Measurements from ENCODE around the gene MYO3B. TPM values are rescaled to one million over a fixed set of nuclear protein-coding genes. Genes with fewer than 3 reads are reported as not detected.

MYO3B gene
- total RNA-seq, 1 experiment from 2014 or later, result not detected

GRCh38 chr2:170222298-170222697, 44.4 kb downstream of the MYO3B start:
- peak overlapping the region; percentile 99 for H3K27ac Mint-ChIP-seq (ENCODE audit: low read depth, unreplicated experiment)
- H3K9me3 Mint-ChIP-seq (ENCODE audit: unreplicated experiment), result no peaks in the 10 kb centered on the region
- H3K36me3 Mint-ChIP-seq (ENCODE audit: insufficient read depth, unreplicated experiment), result peaks cover 4% of the 10 kb centered on the region
- TF ChIP-seq CTCF (IDR thresholded peaks at IDR 0.05; ENCODE audit: unreplicated experiment), result no peak
- BruUV-seq (replicated peaks), result no TSS peak
- CTCF ChIA-PET, result interaction anchor here (0.6 to 3.7 kb wide), 2 partner anchors 9 to 127 kb away, joined by 3 to 14 read pairs; no protein-coding TSS in a partner anchor
- peak; percentile 5 for DNase-seq (ENCODE audit: unreplicated experiment)
- no peaks in the 10 kb centered on the region for H3K27me3 Mint-ChIP-seq (ENCODE audit: insufficient read depth, unreplicated experiment)
- peak overlapping the region; percentile 60 for H3K4me3 Mint-ChIP-seq (ENCODE audit: unreplicated experiment)
- POLR2A ChIA-PET, result interaction anchor here (1.1 to 2.5 kb wide), 3 partner anchors 49 to 707 kb away, joined by 3 to 7 read pairs (median 3); partner anchors contain the start of gene GORASP2
- H3K4me1 Mint-ChIP-seq (ENCODE audit: insufficient read depth, unreplicated experiment), result peaks cover 16% of the 10 kb centered on the region
- intact Hi-C loops (cut with micrococcal nuclease), result no loop called here

- Mint-ChIP-seq H3K27me3 (ENCODE audit: insufficient read depth, unreplicated experiment) (no peaks in the 10 kb centered on the region), H3K4me3 (ENCODE audit: unreplicated experiment) (no peak overlapping the region), H3K27ac (ENCODE audit: low read depth, unreplicated experiment) (peak overlapping the region; percentile 99), H3K9me3 (ENCODE audit: unreplicated experiment) (no peaks in the 10 kb centered on the region), H3K36me3 (ENCODE audit: insufficient read depth, unreplicated experiment) (peaks cover 4% of the 10 kb centered on the region), H3K4me1 (ENCODE audit: insufficient read depth, unreplicated experiment) (peaks cover 16% of the 10 kb centered on the region)
- ChIA-PET POLR2A (interaction anchor here (2.5 kb wide), 1 partner anchor 61 kb away, joined by 7 read pairs; no protein-coding TSS in a partner anchor), CTCF (interaction anchor here (0.6 to 3.7 kb wide), 2 partner anchors 9 to 128 kb away, joined by 3 to 14 read pairs; no protein-coding TSS in a partner anchor)
- DNase-seq (ENCODE audit: unreplicated experiment), result no peak
- no TSS peak for BruUV-seq (replicated peaks)
- intact Hi-C loops (cut with micrococcal nuclease), result no loop called here
- TF ChIP-seq CTCF (IDR thresholded peaks at IDR 0.05; ENCODE audit: unreplicated experiment), result no peak
Observed at GRCh38 chr2:170222842-170223241, 44.9 kb downstream of the MYO3B start.

- ChIA-PET POLR2A (no interaction called here), CTCF (interaction anchor here (0.6 to 1.6 kb wide), 2 partner anchors 11 to 587 kb away, joined by 3 to 5 read pairs; no protein-coding TSS in a partner anchor)
- Mint-ChIP-seq H3K4me1 (ENCODE audit: insufficient read depth, unreplicated experiment) (peaks cover 16% of the 10 kb centered on the region), H3K36me3 (ENCODE audit: insufficient read depth, unreplicated experiment) (no peaks in the 10 kb centered on the region), H3K9me3 (ENCODE audit: unreplicated experiment) (no peaks in the 10 kb centered on the region), H3K27ac (ENCODE audit: low read depth, unreplicated experiment) (no peak overlapping the region), H3K27me3 (ENCODE audit: insufficient read depth, unreplicated experiment) (no peaks in the 10 kb centered on the region), H3K4me3 (ENCODE audit: unreplicated experiment) (no peak overlapping the region)
- TF ChIP-seq CTCF (IDR thresholded peaks at IDR 0.05; ENCODE audit: unreplicated experiment), result no peak
- intact Hi-C loops (cut with micrococcal nuclease), result no loop called here
- no TSS peak for BruUV-seq (replicated peaks)
- no peak for DNase-seq (ENCODE audit: unreplicated experiment)
Observed at GRCh38 chr2:170224692-170225294, 46.8 kb downstream of the MYO3B start.

GRCh38 chr2:170226216-170226615, 48.3 kb downstream of the MYO3B start:
- no TSS peak for BruUV-seq (replicated peaks)
- H3K4me3 Mint-ChIP-seq (ENCODE audit: unreplicated experiment), result no peak overlapping the region
- POLR2A ChIA-PET, result no interaction called here
- no peaks in the 10 kb centered on the region for H3K27me3 Mint-ChIP-seq (ENCODE audit: insufficient read depth, unreplicated experiment)
- no peaks in the 10 kb centered on the region for H3K36me3 Mint-ChIP-seq (ENCODE audit: insufficient read depth, unreplicated experiment)
- no peaks in the 10 kb centered on the region for H3K9me3 Mint-ChIP-seq (ENCODE audit: unreplicated experiment)
- H3K27ac Mint-ChIP-seq (ENCODE audit: low read depth, unreplicated experiment), result no peak overlapping the region
- intact Hi-C loops (cut with micrococcal nuclease), result no loop called here
- no peak for DNase-seq (ENCODE audit: unreplicated experiment)
- peaks cover 12% of the 10 kb centered on the region for H3K4me1 Mint-ChIP-seq (ENCODE audit: insufficient read depth, unreplicated experiment)
- CTCF ChIA-PET, result no interaction called here
- TF ChIP-seq CTCF (IDR thresholded peaks at IDR 0.05; ENCODE audit: unreplicated experiment), result no peak
